ENCODE results near the gene ANKMY2.
"Not testable (repeated sequence)": the region's sequence is repeated elsewhere in the genome, so short reads cannot be mapped to it uniquely, and the experiment has no call there.

Gene ANKMY2

GRCh38 chr7:16645593-16646471 lies at the start of gene ANKMY2, which contains the start of gene BZW2:
Gene ANKMY2, minus strand, starts transcription at chr7:16645754. Its CDS starts 181 bp downstream, at chr7:16645573.
Gene BZW2, plus strand, starts transcription at chr7:16646181. Its CDS starts 19,263 bp downstream, at chr7:16665444.
- no peak for FAIRE-seq

- FAIRE-seq = no peak
Observed at GRCh38 chr7:16694806-16695205, 49.3 kb upstream of the ANKMY2 start.

DNA sequence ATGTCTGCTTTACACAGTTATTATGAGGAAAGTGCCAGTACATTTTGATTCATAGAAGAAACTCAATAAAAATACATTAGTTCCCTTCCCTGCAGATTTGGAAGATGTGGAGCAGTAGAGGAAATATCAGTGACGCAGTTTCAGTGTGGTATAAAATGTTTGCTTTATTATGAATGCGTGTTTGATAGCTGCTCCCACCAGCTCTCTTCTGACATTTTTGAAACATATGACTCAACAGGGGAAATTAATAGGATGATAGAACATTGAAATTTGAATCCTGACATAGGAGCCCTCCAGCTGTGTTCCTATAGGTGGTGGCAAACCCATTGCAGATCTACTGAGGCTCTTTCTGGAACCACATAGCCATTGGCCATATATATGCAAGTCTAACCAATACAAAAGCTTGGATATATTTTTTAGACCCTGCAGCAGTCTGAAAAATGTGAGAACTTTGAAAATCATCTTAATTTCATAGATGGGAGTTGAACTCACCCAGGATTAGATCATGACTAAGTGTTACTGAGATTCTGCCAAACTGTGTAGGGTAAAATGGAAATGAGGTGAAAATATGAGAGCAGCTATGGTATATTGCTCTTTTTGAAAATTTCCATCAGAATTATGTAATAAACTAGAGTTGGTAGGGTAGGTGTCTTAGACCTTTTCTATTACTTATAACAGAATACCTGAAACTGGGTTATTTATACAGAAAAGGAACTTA lies 48.2 kb upstream of the ANKMY2 start:
- FAIRE-seq = no peak

GRCh38 chr7:16691241-16691640 lies 45.7 kb upstream of the ANKMY2 start:
- no peak for FAIRE-seq

GRCh38 chr7:16688249-16688648 lies 42.7 kb upstream of the ANKMY2 start:
- FAIRE-seq = no peak

- no peak for FAIRE-seq
Observed at GRCh38 chr7:16685535-16685934, 40.0 kb upstream of the ANKMY2 start.

DNA sequence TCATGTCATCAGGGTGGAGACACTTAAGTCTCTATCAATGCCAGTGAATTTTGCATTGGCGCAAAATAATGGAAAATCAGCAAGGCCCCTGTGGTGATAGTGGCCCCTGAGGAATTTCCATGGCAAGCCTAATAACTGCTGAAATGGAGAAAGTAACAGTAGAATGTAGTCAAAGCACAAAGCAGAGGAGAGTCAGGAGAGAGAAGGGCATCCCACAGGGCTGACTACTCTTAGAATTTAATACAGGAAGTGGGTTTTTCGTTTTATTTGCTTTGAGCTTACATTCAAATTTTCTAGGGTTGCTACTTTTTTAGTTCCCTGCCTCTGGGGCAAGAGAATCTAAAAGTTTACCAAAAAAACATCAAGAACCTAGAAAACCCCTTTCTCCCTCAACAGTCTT lies 39.4 kb upstream of the ANKMY2 start:
- FAIRE-seq = no peak

GRCh38 chr7:16678645-16679566 lies 33.4 kb upstream of the ANKMY2 start:
- FAIRE-seq = not testable (repeated sequence)

- FAIRE-seq = no peak
Observed at GRCh38 chr7:16677978-16678494, 32.5 kb upstream of the ANKMY2 start.

GRCh38 chr7:16675277-16675676 lies 29.7 kb upstream of the ANKMY2 start:
- no peak for FAIRE-seq

- FAIRE-seq = no peak
Observed at GRCh38 chr7:16671811-16672210, 26.3 kb upstream of the ANKMY2 start.

GRCh38 chr7:16670731-16671344 lies 25.3 kb upstream of the ANKMY2 start:
- FAIRE-seq = no peak

GRCh38 chr7:16670021-16670420 lies 24.5 kb upstream of the ANKMY2 start:
- FAIRE-seq = no peak

GRCh38 chr7:16669581-16669980 lies 24.0 kb upstream of the ANKMY2 start:
- FAIRE-seq = no peak

GRCh38 chr7:16668978-16669377 lies 23.4 kb upstream of the ANKMY2 start:
- no peak for FAIRE-seq

DNA sequence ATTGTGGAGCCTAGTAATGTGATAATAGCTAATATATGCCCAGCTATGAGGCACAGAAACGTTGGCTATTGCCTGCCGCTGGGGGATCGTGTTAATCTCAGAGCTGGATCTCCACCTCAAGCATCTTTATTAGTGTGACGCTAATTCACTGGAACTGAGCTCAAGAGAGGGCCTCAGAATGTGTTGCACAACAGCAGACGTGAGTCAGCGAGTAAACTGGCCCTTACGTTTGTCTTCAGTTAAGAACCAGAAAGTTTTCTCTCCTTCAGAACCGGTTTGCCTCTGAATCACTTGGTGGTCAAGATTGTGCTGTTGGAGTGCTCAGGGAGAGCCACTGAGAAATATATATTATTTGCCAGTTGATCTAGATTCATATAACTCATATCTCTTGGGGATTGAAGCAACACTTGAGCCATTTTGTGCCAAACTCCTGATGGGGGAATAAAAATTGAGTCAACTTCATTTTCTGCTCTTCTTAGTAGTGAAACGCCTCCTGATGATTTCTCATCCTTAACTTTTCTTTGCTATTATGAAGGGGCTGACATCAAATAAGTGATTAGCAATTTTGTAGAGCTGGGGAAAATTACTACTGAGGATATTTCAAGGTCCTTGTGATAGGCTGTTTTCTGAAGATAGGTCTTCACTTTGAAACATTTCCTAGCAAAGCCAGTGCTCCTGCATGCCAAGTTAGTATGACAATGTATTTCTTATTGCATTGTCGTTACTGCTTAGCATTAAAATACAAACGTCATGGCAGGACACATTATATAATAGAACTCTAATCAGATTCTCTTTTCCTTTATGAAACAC lies 22.7 kb upstream of the ANKMY2 start:
- no peak for FAIRE-seq

GRCh38 chr7:16667355-16667754 lies 21.8 kb upstream of the ANKMY2 start:
- no peak for FAIRE-seq

DNA sequence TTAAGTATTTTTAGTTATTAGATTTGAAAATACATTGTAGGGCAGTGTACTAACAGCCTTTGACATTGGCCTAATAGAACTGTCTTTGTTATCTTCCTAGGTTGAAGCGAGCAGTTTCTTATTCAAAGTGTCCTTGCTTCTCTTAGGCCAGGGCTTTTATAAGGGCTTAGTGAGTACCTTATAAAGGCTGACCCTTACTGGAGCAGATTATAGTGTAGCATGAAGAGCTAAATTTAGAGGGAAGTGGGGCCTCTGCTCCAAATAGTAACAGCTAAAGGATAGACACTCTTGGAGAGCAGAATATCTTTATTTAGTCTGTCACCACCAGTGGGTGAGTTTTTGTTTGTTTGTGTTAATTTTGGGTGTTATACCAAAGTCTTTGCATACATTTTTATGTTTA lies 16.4 kb upstream of the ANKMY2 start:
- no peak for FAIRE-seq

GRCh38 chr7:16660702-16661464 lies 15.3 kb upstream of the ANKMY2 start:
- FAIRE-seq = no peak

- FAIRE-seq = not testable (repeated sequence)
Observed at GRCh38 chr7:16659854-16660497, 14.4 kb upstream of the ANKMY2 start.
